Measurements from ENCODE around the gene EIF4A3.

Gene EIF4A3

GRCh38 chr17:80147035-80147822 is at the start of gene EIF4A3:
TSS of gene EIF4A3 (minus strand) at chr17:80147128. CDS start at chr17:80146961, 167 bp downstream.
- peak; percentile 94 to 95 for DNase-seq

- DNase-seq: no peak
These were observed 49.7 kb upstream of the EIF4A3 start for GRCh38 chr17:80196652-80197051.

GRCh38 chr17:80195671-80196529 is 49.0 kb upstream of the EIF4A3 start:
- DNase-seq: no peak

GRCh38 chr17:80195141-80195540 is 48.2 kb upstream of the EIF4A3 start:
- DNase-seq: no peak

GRCh38 chr17:80191865-80192661 is 45.1 kb upstream of the EIF4A3 start:
- DNase-seq: peak; percentile 23 to 34

GRCh38 chr17:80191192-80191591 is 44.3 kb upstream of the EIF4A3 start:
- no peak for DNase-seq

GRCh38 chr17:80190716-80191115 is 43.8 kb upstream of the EIF4A3 start:
- DNase-seq: no peak

GRCh38 chr17:80189611-80190010 is 42.7 kb upstream of the EIF4A3 start:
- DNase-seq: no peak

GRCh38 chr17:80187515-80187941 is 40.6 kb upstream of the EIF4A3 start:
- DNase-seq: no peak

GRCh38 chr17:80187090-80187489 is 40.2 kb upstream of the EIF4A3 start:
- DNase-seq: no peak

GRCh38 chr17:80185968-80186367 is 39.0 kb upstream of the EIF4A3 start:
- no peak for DNase-seq

GRCh38 chr17:80184423-80184714 is 37.4 kb upstream of the EIF4A3 start:
- no peak for DNase-seq

- no peak for DNase-seq
These were observed 36.9 kb upstream of the EIF4A3 start for GRCh38 chr17:80183581-80184422.

- no peak for DNase-seq
These were observed 35.9 kb upstream of the EIF4A3 start for GRCh38 chr17:80182845-80183223.

GRCh38 chr17:80182118-80182844 is 35.4 kb upstream of the EIF4A3 start:
- no peak for DNase-seq

- no peak for DNase-seq
These were observed 34.5 kb upstream of the EIF4A3 start for GRCh38 chr17:80181431-80181830.

- DNase-seq: no peak
These were observed 33.3 kb upstream of the EIF4A3 start for GRCh38 chr17:80180192-80180591.

GRCh38 chr17:80177986-80178595 is 31.2 kb upstream of the EIF4A3 start:
- no peak for DNase-seq

GRCh38 chr17:80176757-80177156 is 29.8 kb upstream of the EIF4A3 start:
- no peak for DNase-seq

- DNase-seq: no peak
These were observed 27.0 kb upstream of the EIF4A3 start for GRCh38 chr17:80173916-80174315.

GRCh38 chr17:80173126-80173525 is 26.2 kb upstream of the EIF4A3 start:
- no peak for DNase-seq
